Endothelial cell of umbilical vein (primary cell): ENCODE measurements around the gene NQO2. TPM values are rescaled to one million over a fixed set of nuclear protein-coding genes. Genes with fewer than 3 reads are reported as not detected.
A peak's percentile ranks its signal among the peaks of the same experiment; 100 is the strongest.

ENCODE experiments used
- BruUV-seq: library from RNA; stranded (reverse); fragments of 400-500 nt; replicated peaks from 2 replicates; lab custom pipeline; 2021; lab: Mats Ljungman, UMichigan
- CTCF ChIA-PET: fragments of 300-600, 350-600 bp; sonication (Branson Sonifier 250); formaldehyde crosslinking; loops from one replicate; lab custom pipeline; 2021; ENCODE audit warnings: antibody characterized with exemption, inconsistent platforms; lab: Charles Lee
- POLR2A ChIA-PET: fragments of 300-600, 350-600 bp; sonication (Branson Sonifier 250); formaldehyde crosslinking; loops from one replicate; lab custom pipeline; 2021; ENCODE audit warnings: antibody characterized with exemption, inconsistent platforms; lab: Charles Lee
- DNase-seq: peaks from one replicate; pipeline ENCODE4 v3.0.0-alpha.2; 2011; ENCODE audit warnings: low read depth, low spot score
- FAIRE-seq: peaks from 2 replicates; lab custom pipeline; 2011; peaks lifted over from hg19 to GRCh38; lab: Jason Lieb, UNC
- H2AFZ ChIP-seq: 2 replicates; pipeline ENCODE4 v1.6.0; 2012; ENCODE audit warnings: low read depth, low read length, control low read depth, inconsistent platforms
- H3K27ac ChIP-seq: 2 replicates; pipeline ENCODE4 v1.5.1; 2011; ENCODE audit warnings: low read depth, mild to moderate bottlenecking, control low read depth, low read length, moderate library complexity; ENCODE audit not compliant: insufficient read depth
- H3K27me3 ChIP-seq, 2 experiments: 2 replicates each; pipeline versions ENCODE4 v1.6.0 to v1.6.1; 2011; ENCODE audit warnings: low read length in 2 of 2, mixed read lengths in 1 of 2; ENCODE audit not compliant: control insufficient read depth in 2 of 2, insufficient read depth in 2 of 2
- H3K36me3 ChIP-seq, 2 experiments: 2 replicates in 1 of 2; 3 replicates in 1 of 2; pipeline ENCODE4 v1.5.1; 2011; ENCODE audit warnings: low read length in 2 of 2, mild to moderate bottlenecking in 1 of 2, moderate library complexity in 1 of 2; ENCODE audit not compliant: control insufficient read depth in 2 of 2, insufficient read depth in 2 of 2; ENCODE audit errors: extremely low read depth in 1 of 2
- H3K4me1 ChIP-seq: 3 replicates; pipeline ENCODE4 v1.5.1; 2011; ENCODE audit warnings: mild to moderate bottlenecking, low read length; ENCODE audit not compliant: control insufficient read depth, insufficient read depth; ENCODE audit errors: extremely low read depth
- H3K4me2 ChIP-seq: 2 replicates; pipeline ENCODE4 v1.6.1; 2011; ENCODE audit warnings: low read length, control low read depth, mixed read lengths; ENCODE audit not compliant: insufficient read depth
- H3K4me3 ChIP-seq, 3 experiments: fragments of 200-600 bp in 1 of 3; sonication (generic), shearing (Covaris generic) in 1 of 3; replicated peaks in 1 of 3; 2 replicates each; pipeline ENCODE4 v1.5.1; 2011 to 2016; ENCODE audit warnings: control low read depth in 3 of 3, low read length in 3 of 3, mild to moderate bottlenecking in 2 of 3, inconsistent platforms in 1 of 3, low read depth in 1 of 3, moderate library complexity in 1 of 3; ENCODE audit not compliant: insufficient read depth in 1 of 3
- H3K79me2 ChIP-seq: 2 replicates; pipeline ENCODE4 v1.6.0; 2012; ENCODE audit warnings: low read length, inconsistent platforms; ENCODE audit not compliant: control insufficient read depth, insufficient read depth
- H3K9ac ChIP-seq: replicated peaks from 2 replicates; pipeline ENCODE3; 2011; ENCODE audit warnings: low read length, control low read depth; ENCODE audit not compliant: insufficient read depth; ENCODE audit errors: extremely low read depth
- H3K9me1 ChIP-seq: replicated peaks from 3 replicates; pipeline ENCODE4 v1.6.0; 2011; ENCODE audit warnings: mild to moderate bottlenecking, low read length; ENCODE audit not compliant: control insufficient read depth, insufficient read depth; ENCODE audit errors: extremely low read depth
- H3K9me3 ChIP-seq: replicated peaks from 2 replicates; pipeline ENCODE4 v1.5.1; 2012; ENCODE audit warnings: low read length, inconsistent platforms; ENCODE audit not compliant: control insufficient read depth, insufficient read depth
- H4K20me1 ChIP-seq: replicated peaks from 2 replicates; pipeline ENCODE3; 2011; ENCODE audit warnings: mild to moderate bottlenecking, low read length; ENCODE audit not compliant: control insufficient read depth, insufficient read depth; ENCODE audit errors: extremely low read depth
- CTCF ChIP-seq, 2 donors: IDR thresholded peaks; 1 replicate in 1 of 2; 2 replicates in 1 of 2; pipeline ENCODE4 v1.5.1; 2011; ENCODE audit warnings: low read length in 2 of 2, mild to moderate bottlenecking in 2 of 2, moderate library complexity in 2 of 2, control low read depth in 1 of 2, inconsistent platforms in 1 of 2, low read depth in 1 of 2; ENCODE audit not compliant: insufficient read depth in 1 of 2; ENCODE audit errors: extremely low read depth in 1 of 2
- EZH2 ChIP-seq: IDR thresholded peaks from 2 replicates; pipeline ENCODE4 v1.6.1; 2012; ENCODE audit warnings: borderline replicate concordance, low read depth, mild to moderate bottlenecking, moderate library complexity, low read length, inconsistent platforms; ENCODE audit not compliant: severe bottlenecking
- FOS ChIP-seq: IDR thresholded peaks from 2 replicates; pipeline ENCODE4 v1.6.1; 2011; ENCODE audit warnings: mild to moderate bottlenecking, low read length, moderate library complexity, borderline replicate concordance; ENCODE audit not compliant: insufficient read depth
- GATA2 ChIP-seq: IDR thresholded peaks from 2 replicates; pipeline ENCODE4 v1.7.0; 2011; ENCODE audit warnings: low read depth, mild to moderate bottlenecking, moderate library complexity, mixed read lengths, low read length; ENCODE audit not compliant: insufficient read length, insufficient read depth
- JUN ChIP-seq: IDR thresholded peaks from 2 replicates; pipeline ENCODE4 v1.6.1; 2011; ENCODE audit warnings: borderline replicate concordance, low read depth; ENCODE audit not compliant: insufficient read length, insufficient read depth
- MAX ChIP-seq: IDR thresholded peaks from 2 replicates; pipeline ENCODE4 v1.6.1; 2011; ENCODE audit not compliant: insufficient read depth, insufficient read length
- MYC ChIP-seq: IDR thresholded peaks from one replicate; pipeline ENCODE4 v1.6.1; 2011; ENCODE audit warnings: mild to moderate bottlenecking, low read depth, low read length
- POLR2A ChIP-seq: IDR thresholded peaks from 2 replicates; pipeline ENCODE4 v1.6.1; 2012; ENCODE audit warnings: low read depth, mild to moderate bottlenecking, control low read depth, low read length
- POLR2AphosphoS5 ChIP-seq: IDR thresholded peaks from 2 replicates; pipeline ENCODE4 v1.6.1; 2012; ENCODE audit warnings: low read depth, mild to moderate bottlenecking, control low read depth, low read length, moderate library complexity; ENCODE audit not compliant: insufficient read depth
- dilution Hi-C: fragments of 300-500 bp; cut with MboI; formaldehyde crosslinking; loops from one replicate; pipeline ENCODE4 v1.15.0; 2019; ENCODE audit warnings: low sequenced_read_pairs; ENCODE audit not compliant: extremely low pct_ligation_motif_present
- intact Hi-C: fragments of 100-400 bp; cut with micrococcal nuclease; formaldehyde crosslinking; loops from one replicate; pipeline ENCODE4 v1.10.0; 2022
- polyA plus RNA-seq, 4 experiments: library from polyadenylated mRNA; depleted of rRNA in 3 of 4; stranded (reverse) in 3 of 4; unstranded in 1 of 4; fragments of >200 nt; gene quantifications; 2 replicates each; pipeline versions ENCODE4 v1.2.1 to v1.2.3, GENCODE V29; 2011 to 2012; ENCODE audit warnings: missing spikeins in 1 of 4
- total RNA-seq: library from RNA; stranded (reverse); gene quantifications from 2 replicates; pipeline ENCODE4 v1.2.3, GENCODE V29; 2021

The NQO2 gene
- total and polyA plus RNA-seq, 2 donors (not counting 3 experiments of a cell fraction or from before 2014, with no cell fraction given), result 27.6 to 48.0 TPM

GRCh38 chr6:2989332-2990247 lies 10.1 kb upstream of the NQO2 start:
- H3K9me1 ChIP-seq, result no peaks in the 10 kb centered on the region
- dilution Hi-C loops, result no loop called here
- no peaks in the 10 kb centered on the region for H3K79me2 ChIP-seq
- TF ChIP-seq MYC (no peak), GATA2 (no peak), POLR2AphosphoS5 (peak; percentile 53), MAX (peak; percentile 45), FOS (no peak), JUN (no peak), POLR2A (peak; percentile 90), EZH2 (no peak), CTCF (IDR thresholded peaks at IDR 0.05; ENCODE audit: extremely low read depth in 1 of 2, insufficient read depth in 1 of 2, low read depth in 1 of 2, low read length in 2 of 2) (no peak)
- peaks cover 0 to 1% of the 10 kb centered on the region in 2 experiments for H3K27me3 ChIP-seq
- H2AFZ ChIP-seq, result peak overlapping the region; percentile 51
- intact Hi-C loops, result loop anchor here (1.0 to 2.0 kb wide), 4 partner anchors 113 to 225 kb away; partner anchors contain the start of gene WRNIP1
- H3K4me1 ChIP-seq, result peaks cover 15% of the 10 kb centered on the region
- DNase-seq (peak; percentile 96), FAIRE-seq (peak; percentile 93)
- no peaks in the 10 kb centered on the region for H3K9me3 ChIP-seq
- peak overlapping the region; percentile 84 for H3K27ac ChIP-seq
- POLR2A ChIA-PET, result interaction anchor here (0.6 to 2.0 kb wide), 6 partner anchors 10 to 111 kb away, joined by 3 to 5 read pairs (median 4); partner anchors contain the start of genes NQO2, SERPINB6 and SERPINB9
- no TSS peak for BruUV-seq
- CTCF ChIA-PET, result interaction anchor here (0.9 to 7.6 kb wide), 24 partner anchors 9 to 251 kb away, joined by 3 to 331 read pairs (median 7); partner anchors contain the start of genes NQO2, RIPK1, SERPINB1 and SERPINB6
- H3K4me3 ChIP-seq, result peak overlapping the region; percentile 57 to 78 (median 68)
- H3K36me3 ChIP-seq, result no peaks in the 10 kb centered on the region
- no peaks in the 10 kb centered on the region for H4K20me1 ChIP-seq
- peak overlapping the region; percentile 85 for H3K4me2 ChIP-seq
- H3K9ac ChIP-seq, result peak overlapping the region; percentile 95
